ENCODE data around the gene PTPRK.

DNA sequence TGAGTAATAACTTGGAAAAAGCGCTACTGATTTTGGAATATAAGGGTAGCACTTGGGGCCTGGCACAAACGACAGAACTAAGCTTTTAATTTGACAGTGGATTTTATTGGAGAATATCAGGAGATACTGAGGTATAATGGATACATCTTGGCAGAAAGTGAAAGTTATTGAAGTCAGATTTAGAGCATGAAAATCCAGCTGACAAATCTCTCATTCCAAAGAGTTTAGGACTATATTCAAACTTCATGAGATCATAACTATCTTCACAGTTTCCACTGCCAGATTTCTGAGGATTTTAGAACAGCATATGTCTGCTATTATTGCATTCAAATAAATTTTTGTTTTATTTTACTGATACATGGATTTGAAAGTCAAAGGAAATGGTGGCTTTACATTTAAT is 487.2 kb downstream of the PTPRK start:
- TF ChIP-seq, protein P1, sequence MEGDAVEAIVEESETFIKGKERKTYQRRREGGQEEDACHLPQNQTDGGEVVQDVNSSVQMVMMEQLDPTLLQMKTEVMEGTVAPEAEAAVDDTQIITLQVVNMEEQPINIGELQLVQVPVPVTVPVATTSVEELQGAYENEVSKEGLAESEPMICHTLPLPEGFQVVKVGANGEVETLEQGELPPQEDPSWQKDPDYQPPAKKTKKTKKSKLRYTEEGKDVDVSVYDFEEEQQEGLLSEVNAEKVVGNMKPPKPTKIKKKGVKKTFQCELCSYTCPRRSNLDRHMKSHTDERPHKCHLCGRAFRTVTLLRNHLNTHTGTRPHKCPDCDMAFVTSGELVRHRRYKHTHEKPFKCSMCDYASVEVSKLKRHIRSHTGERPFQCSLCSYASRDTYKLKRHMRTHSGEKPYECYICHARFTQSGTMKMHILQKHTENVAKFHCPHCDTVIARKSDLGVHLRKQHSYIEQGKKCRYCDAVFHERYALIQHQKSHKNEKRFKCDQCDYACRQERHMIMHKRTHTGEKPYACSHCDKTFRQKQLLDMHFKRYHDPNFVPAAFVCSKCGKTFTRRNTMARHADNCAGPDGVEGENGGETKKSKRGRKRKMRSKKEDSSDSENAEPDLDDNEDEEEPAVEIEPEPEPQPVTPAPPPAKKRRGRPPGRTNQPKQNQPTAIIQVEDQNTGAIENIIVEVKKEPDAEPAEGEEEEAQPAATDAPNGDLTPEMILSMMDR (conservative IDR thresholded peaks at IDR 0.05; ENCODE audit: low read depth, low read length) = no peak
- no peak for TF ChIP-seq EZH2 (IDR thresholded peaks at IDR 0.05; ENCODE audit: low read length, unreplicated experiment)
- no peak for TF ChIP-seq EZH2phosphoT487 (IDR thresholded peaks at IDR 0.05; ENCODE audit: borderline replicate concordance, low read length)

Data from PC-3 (cell line).